Astrocyte of the spinal cord (primary cell): ENCODE measurements around the gene GLIS1.

ENCODE experiments used
- DNase-seq: peaks from one replicate; pipeline ENCODE4 v3.0.0; 2011; ENCODE audit warnings: low read depth, low spot score
- H3K4me3 ChIP-seq: 2 replicates; pipeline ENCODE4 v1.5.1; 2011; ENCODE audit warnings: low read depth, mild to moderate bottlenecking, low read length, moderate library complexity
- in situ Hi-C: cut with HindIII; loops from 2 replicates; pipeline ENCODE4 v1.10.0; 2017; ENCODE audit warnings: low sequenced_read_pairs
- TF ChIP-seq, protein P1 (sequence below): IDR thresholded peaks from 2 replicates; pipeline ENCODE4 v1.5.1; 2012; ENCODE audit warnings: low read depth, mild to moderate bottlenecking, low read length, inconsistent platforms

The GLIS1 gene

DNA sequence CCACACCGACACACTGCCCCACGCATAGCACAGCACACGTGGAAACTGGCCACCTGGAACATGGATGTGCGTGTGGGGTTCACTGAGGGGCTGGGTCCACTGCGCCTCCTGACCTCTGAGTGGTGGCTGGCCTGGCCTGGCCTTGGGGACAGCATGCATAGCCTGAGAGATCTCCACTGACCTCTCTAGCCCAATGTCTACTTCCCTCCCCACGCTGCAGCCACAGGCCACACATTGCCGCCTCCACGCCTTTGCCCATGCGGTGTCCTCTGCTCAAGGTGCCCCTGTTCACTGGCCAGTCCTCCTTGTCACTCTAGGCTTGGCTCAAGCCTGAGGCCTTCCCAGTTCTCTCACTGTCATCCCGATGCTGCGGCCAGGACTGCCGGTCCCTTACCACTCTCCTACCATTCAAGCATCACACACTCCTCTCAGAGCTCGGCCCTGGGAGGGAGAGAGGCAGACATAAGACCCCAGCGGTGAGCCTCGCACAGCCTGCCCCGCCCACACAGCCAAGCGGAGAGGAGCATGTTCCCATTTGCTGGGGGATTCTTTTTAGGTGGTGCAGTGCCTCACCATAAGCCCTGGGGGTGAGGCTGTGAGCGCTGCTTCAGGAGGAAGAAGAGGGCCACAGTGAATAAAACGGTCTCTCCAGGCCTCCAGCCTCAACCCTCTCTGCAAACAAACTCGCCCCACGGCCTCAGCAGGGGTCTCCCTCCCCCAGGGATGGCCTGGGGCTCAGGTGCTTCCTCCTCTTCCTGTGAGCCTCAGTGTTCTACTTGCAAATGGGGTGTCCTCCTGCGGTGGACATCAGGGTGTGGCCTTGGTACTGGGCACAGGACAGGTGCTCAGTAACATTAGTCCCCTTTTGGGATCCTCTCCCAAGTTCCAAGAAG is 199.0 kb downstream of the GLIS1 start:
- no peak for DNase-seq
- no peak overlapping the region for H3K4me3 ChIP-seq
- in situ Hi-C loops: no loop called here
- TF ChIP-seq, protein P1, sequence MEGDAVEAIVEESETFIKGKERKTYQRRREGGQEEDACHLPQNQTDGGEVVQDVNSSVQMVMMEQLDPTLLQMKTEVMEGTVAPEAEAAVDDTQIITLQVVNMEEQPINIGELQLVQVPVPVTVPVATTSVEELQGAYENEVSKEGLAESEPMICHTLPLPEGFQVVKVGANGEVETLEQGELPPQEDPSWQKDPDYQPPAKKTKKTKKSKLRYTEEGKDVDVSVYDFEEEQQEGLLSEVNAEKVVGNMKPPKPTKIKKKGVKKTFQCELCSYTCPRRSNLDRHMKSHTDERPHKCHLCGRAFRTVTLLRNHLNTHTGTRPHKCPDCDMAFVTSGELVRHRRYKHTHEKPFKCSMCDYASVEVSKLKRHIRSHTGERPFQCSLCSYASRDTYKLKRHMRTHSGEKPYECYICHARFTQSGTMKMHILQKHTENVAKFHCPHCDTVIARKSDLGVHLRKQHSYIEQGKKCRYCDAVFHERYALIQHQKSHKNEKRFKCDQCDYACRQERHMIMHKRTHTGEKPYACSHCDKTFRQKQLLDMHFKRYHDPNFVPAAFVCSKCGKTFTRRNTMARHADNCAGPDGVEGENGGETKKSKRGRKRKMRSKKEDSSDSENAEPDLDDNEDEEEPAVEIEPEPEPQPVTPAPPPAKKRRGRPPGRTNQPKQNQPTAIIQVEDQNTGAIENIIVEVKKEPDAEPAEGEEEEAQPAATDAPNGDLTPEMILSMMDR: no peak

DNA sequence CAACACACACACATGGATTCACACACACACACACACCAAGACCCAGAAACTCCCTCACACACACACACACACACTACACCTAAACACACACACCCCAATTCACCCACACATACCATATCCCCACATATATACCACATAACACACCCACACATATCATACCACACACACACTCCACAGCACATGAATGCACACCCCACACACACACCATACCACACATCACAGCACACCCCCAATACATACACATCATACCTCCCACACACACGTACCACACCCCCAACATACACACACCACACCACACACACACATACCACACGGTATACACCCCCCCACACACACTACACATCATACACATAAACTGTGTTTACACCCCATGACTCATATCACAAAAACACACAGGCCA is 199.7 kb downstream of the GLIS1 start:
- H3K4me3 ChIP-seq: no peak overlapping the region
- in situ Hi-C loops: no loop called here
- TF ChIP-seq, protein P1: no peak

DNA sequence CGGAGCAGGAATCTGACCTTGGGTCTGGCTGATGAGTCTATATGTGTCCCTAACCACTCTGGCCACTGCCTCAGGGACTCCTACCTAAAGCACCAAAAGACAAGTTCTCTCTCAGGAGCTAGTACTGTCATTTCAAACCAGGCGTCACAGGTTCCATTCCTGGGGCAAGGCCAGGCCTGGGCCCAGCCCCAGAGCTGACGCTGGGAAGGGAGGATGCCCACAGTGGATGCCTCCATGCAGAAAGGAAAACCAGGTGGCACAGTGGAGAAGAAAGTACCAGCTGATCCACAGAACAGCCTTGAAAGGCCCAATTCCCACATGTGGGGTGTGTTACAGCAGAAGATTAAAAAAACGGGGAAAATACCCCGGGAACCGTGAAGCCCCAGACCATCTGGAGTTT is 202.4 kb downstream of the GLIS1 start:
- no peak for DNase-seq
- in situ Hi-C loops: no loop called here
- TF ChIP-seq, protein P1: no peak
- no peak overlapping the region for H3K4me3 ChIP-seq

More for the DNA sequence above, 199.7 kb downstream of the GLIS1 start:
- DNase-seq: no peak

DNA sequence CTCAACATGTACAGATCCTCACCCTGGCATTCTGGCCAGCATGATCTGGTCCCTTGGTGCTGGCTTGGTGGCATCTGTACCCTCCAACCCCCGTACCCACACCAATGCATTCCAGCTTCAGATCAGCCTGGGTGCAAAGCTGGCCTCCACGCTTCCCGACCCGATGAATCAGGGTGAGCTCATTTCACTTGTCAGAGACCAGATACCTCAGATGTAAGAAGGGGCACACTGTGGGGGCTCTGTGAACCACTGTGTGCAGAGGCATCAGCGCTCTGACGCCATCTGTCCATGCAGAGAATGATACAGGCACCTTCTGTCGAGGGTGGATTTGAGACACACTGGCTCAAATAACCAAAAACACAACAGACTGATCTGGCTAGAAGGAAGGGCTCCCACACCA is 203.1 kb downstream of the GLIS1 start:
- no peak for DNase-seq
- TF ChIP-seq, protein P1: no peak
- in situ Hi-C loops: no loop called here
- no peak overlapping the region for H3K4me3 ChIP-seq

DNA sequence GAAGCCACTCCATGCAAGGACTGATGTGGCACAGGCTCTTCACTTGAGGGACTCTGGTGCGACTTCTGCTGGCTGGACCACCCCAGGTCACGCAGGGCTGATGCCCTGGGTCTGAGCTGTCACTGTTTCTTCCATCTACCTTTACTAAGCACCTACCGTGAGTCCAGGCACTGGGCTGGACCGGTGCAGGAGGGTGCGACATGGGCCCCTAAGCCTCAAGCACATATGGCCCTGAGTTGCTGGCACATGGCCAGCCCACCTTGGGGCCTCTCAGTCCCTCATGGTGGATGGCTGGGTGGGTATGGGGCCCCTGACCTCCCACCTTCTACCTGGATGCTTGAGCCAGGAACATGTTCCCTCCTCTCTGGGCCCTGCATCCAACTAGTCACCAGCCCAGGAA is 203.7 kb downstream of the GLIS1 start:
- TF ChIP-seq, protein P1: no peak
- no peak overlapping the region for H3K4me3 ChIP-seq
- in situ Hi-C loops: no loop called here
- no peak for DNase-seq

DNA sequence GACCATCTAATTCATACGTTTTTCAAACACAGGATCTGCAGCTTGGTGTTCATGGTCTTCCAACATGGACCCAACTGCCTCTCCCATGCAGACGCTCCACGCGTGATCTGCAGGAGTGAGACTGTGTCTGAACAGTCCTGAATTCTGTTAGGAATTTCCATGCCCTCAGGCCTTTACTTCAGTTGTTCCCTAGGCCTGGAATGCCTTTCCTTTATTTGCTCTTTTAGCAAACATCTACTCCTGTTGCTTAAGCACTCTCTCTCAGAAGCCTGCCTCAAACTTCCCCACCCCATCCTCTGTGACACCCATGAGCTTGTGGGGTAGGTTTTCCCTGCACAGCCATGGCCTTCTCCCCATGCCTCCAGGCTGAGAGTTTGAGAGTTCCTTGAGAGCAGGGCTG is 206.1 kb downstream of the GLIS1 start:
- no peak for DNase-seq
- H3K4me3 ChIP-seq: no peak overlapping the region
- in situ Hi-C loops: no loop called here
- TF ChIP-seq, protein P1: no peak
